Non-pigmented ciliary epithelial cell (primary cell): ENCODE measurements around the gene ECSIT.
"Not testable (repeated sequence)": the region's sequence is repeated elsewhere in the genome, so short reads cannot be mapped to it uniquely, and the experiment has no call there.

ENCODE experiments used
- DNase-seq: peaks from one replicate; pipeline ENCODE4 v3.0.0-alpha.2; 2010; ENCODE audit warnings: low read depth

The ECSIT gene

GRCh38 chr19:11475861-11476260 is 53.1 kb downstream of the ECSIT start:
- DNase-seq = no peak

- DNase-seq = not testable (repeated sequence)
Observed at GRCh38 chr19:11475343-11475742, 53.6 kb downstream of the ECSIT start.

GRCh38 chr19:11473725-11474124 is 55.2 kb downstream of the ECSIT start:
- no peak for DNase-seq

GRCh38 chr19:11468266-11468845 is 60.6 kb downstream of the ECSIT start:
- DNase-seq = not testable (repeated sequence)

GRCh38 chr19:11465600-11465999 is 63.3 kb downstream of the ECSIT start:
- no peak for DNase-seq

- DNase-seq = no peak
Observed at GRCh38 chr19:11464333-11465265, 64.3 kb downstream of the ECSIT start.

- DNase-seq = no peak
Observed at GRCh38 chr19:11463391-11463790, 65.5 kb downstream of the ECSIT start.

GRCh38 chr19:11461453-11461852 is 67.5 kb downstream of the ECSIT start:
- no peak for DNase-seq

- DNase-seq = no peak
Observed at GRCh38 chr19:11460207-11460606, 68.7 kb downstream of the ECSIT start.

GRCh38 chr19:11458912-11459311 is 70.0 kb downstream of the ECSIT start:
- not testable (repeated sequence) for DNase-seq

- no peak for DNase-seq
Observed at GRCh38 chr19:11458236-11458900, 70.6 kb downstream of the ECSIT start.

GRCh38 chr19:11457831-11458230 is 71.1 kb downstream of the ECSIT start:
- DNase-seq = no peak

- no peak for DNase-seq
Observed at GRCh38 chr19:11457115-11457514, 71.8 kb downstream of the ECSIT start.

GRCh38 chr19:11456659-11457058 is 72.3 kb downstream of the ECSIT start:
- no peak for DNase-seq
